H9 (cell line): ENCODE results near the gene EXOC3. TPM values are rescaled to one million over a fixed set of nuclear protein-coding genes. Genes with fewer than 3 reads are reported as not detected.

ENCODE experiments used
- DNase-seq: peaks from one replicate; pipeline ENCODE4 v3.0.0-alpha.2; 2017
- H2AFZ ChIP-seq: one replicate; pipeline ENCODE4 v1.6.1; 2013; ENCODE audit warnings: mild to moderate bottlenecking, low read length, control low read depth, moderate library complexity
- H2AK5ac ChIP-seq: 2 replicates; pipeline ENCODE4 v1.6.1; 2013; ENCODE audit warnings: low read length, control low read depth, mixed read lengths; ENCODE audit not compliant: insufficient read length
- H2BK120ac ChIP-seq: one replicate; pipeline ENCODE4 v1.6.1; 2013; ENCODE audit warnings: low read depth, mild to moderate bottlenecking, low read length, control low read depth, inconsistent platforms; ENCODE audit not compliant: poor library complexity, severe bottlenecking
- H2BK12ac ChIP-seq: 2 replicates; pipeline ENCODE4 v1.6.1; 2013; ENCODE audit warnings: low read length, control low read depth, mixed read lengths, low read depth; ENCODE audit not compliant: insufficient read length
- H2BK15ac ChIP-seq: 2 replicates; pipeline ENCODE4 v1.6.1; 2013; ENCODE audit warnings: low read depth, low read length, control low read depth
- H2BK20ac ChIP-seq: one replicate; pipeline ENCODE4 v1.6.1; 2013; ENCODE audit warnings: low read depth, mild to moderate bottlenecking, low read length, control low read depth, inconsistent platforms; ENCODE audit not compliant: poor library complexity, severe bottlenecking
- H2BK5ac ChIP-seq: 2 replicates; pipeline ENCODE4 v1.6.1; 2013; ENCODE audit warnings: low read length, control low read depth, mixed read lengths; ENCODE audit not compliant: insufficient read length
- H3K14ac ChIP-seq: 2 replicates; pipeline ENCODE4 v1.6.1; 2013; ENCODE audit warnings: low read length, control low read depth; ENCODE audit not compliant: insufficient read depth
- H3K18ac ChIP-seq: 2 replicates; pipeline ENCODE4 v1.6.1; 2013; ENCODE audit warnings: low read depth, mild to moderate bottlenecking, mixed read lengths, low read length, control low read depth; ENCODE audit not compliant: insufficient read length
- H3K23ac ChIP-seq: 2 replicates; pipeline ENCODE4 v1.6.1; 2013; ENCODE audit warnings: low read length, control low read depth, mixed read lengths, low read depth; ENCODE audit not compliant: insufficient read length
- H3K23me2 ChIP-seq: 2 replicates; pipeline ENCODE4 v1.6.1; 2013; ENCODE audit warnings: low read depth, mild to moderate bottlenecking, mixed read lengths, low read length, control low read depth; ENCODE audit not compliant: insufficient read length, poor library complexity, severe bottlenecking
- H3K27ac ChIP-seq: 2 replicates; pipeline ENCODE4 v1.5.1; 2013; ENCODE audit warnings: low read length, control low read depth, mixed read lengths, low read depth; ENCODE audit not compliant: insufficient read length
- H3K27me3 ChIP-seq: 2 replicates; pipeline ENCODE4 v1.6.1; 2013; ENCODE audit warnings: low read length, control low read depth, inconsistent platforms; ENCODE audit not compliant: insufficient read depth
- H3K4ac ChIP-seq: 2 replicates; pipeline ENCODE4 v1.6.1; 2013; ENCODE audit warnings: low read depth, mild to moderate bottlenecking, control low read depth, inconsistent platforms, low read length, moderate library complexity
- H3K4me1 ChIP-seq: 2 replicates; pipeline ENCODE4 v1.6.1; 2013; ENCODE audit warnings: low read length, control low read depth, inconsistent platforms; ENCODE audit not compliant: insufficient read depth
- H3K4me2 ChIP-seq: 2 replicates; pipeline ENCODE4 v1.6.1; 2013; ENCODE audit warnings: low read length, control low read depth, mixed read lengths; ENCODE audit not compliant: insufficient read length, insufficient read depth
- H3K56ac ChIP-seq: 2 replicates; pipeline ENCODE4 v1.6.1; 2013; ENCODE audit warnings: low read depth, mild to moderate bottlenecking, mixed read lengths, low read length, control low read depth; ENCODE audit not compliant: insufficient read length
- H3K79me1 ChIP-seq: 2 replicates; pipeline ENCODE4 v1.6.1; 2013; ENCODE audit warnings: low read depth, mild to moderate bottlenecking, moderate library complexity, low read length, control low read depth, inconsistent platforms; ENCODE audit not compliant: insufficient read depth, poor library complexity, severe bottlenecking
- H3K79me2 ChIP-seq: 2 replicates; pipeline ENCODE4 v1.6.1; 2013; ENCODE audit warnings: low read length, control low read depth, inconsistent platforms; ENCODE audit not compliant: insufficient read depth
- H3K9ac ChIP-seq: 2 replicates; pipeline ENCODE4 v1.6.1; 2013; ENCODE audit warnings: low read length, control low read depth, mixed read lengths; ENCODE audit not compliant: insufficient read length; ENCODE audit errors: extremely low read depth
- H3K9me3 ChIP-seq: one replicate; pipeline ENCODE4 v1.6.1; 2013; ENCODE audit warnings: low read depth, low read length, inconsistent platforms; ENCODE audit not compliant: control insufficient read depth
- H3T11ph ChIP-seq: one replicate; pipeline ENCODE4 v1.6.1; 2013; ENCODE audit warnings: mild to moderate bottlenecking, low read length, control low read depth, inconsistent platforms
- H4K20me1 ChIP-seq: one replicate; pipeline ENCODE4 v1.6.1; 2013; ENCODE audit not compliant: control insufficient read depth, insufficient read length, insufficient read depth
- H4K5ac ChIP-seq: 2 replicates; pipeline ENCODE4 v1.6.1; 2013; ENCODE audit warnings: low read depth, mild to moderate bottlenecking, mixed read lengths, low read length, control low read depth; ENCODE audit not compliant: insufficient read length
- H4K8ac ChIP-seq: replicated peaks from 2 replicates; pipeline ENCODE4 v1.6.1; 2013; ENCODE audit warnings: low read length, control low read depth, mixed read lengths, low read depth; ENCODE audit not compliant: insufficient read length
- H4K91ac ChIP-seq: 2 replicates; pipeline ENCODE4 v1.6.1; 2013; ENCODE audit warnings: low read depth, mild to moderate bottlenecking, moderate library complexity, mixed read lengths, low read length, control low read depth; ENCODE audit not compliant: insufficient read length
- H3K27ac Mint-ChIP-seq, 3 experiments: 2 replicates in 2 of 3; 3 replicates in 1 of 3; pipeline ENCODE4 v1.8.0; 2020 to 2021; ENCODE audit warnings: mixed read lengths in 3 of 3, mild to moderate bottlenecking in 1 of 3, moderate library complexity in 1 of 3
- H3K27me3 Mint-ChIP-seq: 2 replicates; pipeline ENCODE4 v1.8.0; 2021; ENCODE audit warnings: low read depth, mild to moderate bottlenecking, moderate library complexity, mixed read lengths
- H3K36me3 Mint-ChIP-seq, 3 experiments: 2 replicates in 2 of 3; 3 replicates in 1 of 3; pipeline ENCODE4 v1.8.0; 2020 to 2021; ENCODE audit warnings: low read depth in 3 of 3, mixed read lengths in 3 of 3; ENCODE audit not compliant: insufficient read depth in 1 of 3
- H3K4me1 Mint-ChIP-seq, 2 experiments: 2 replicates each; pipeline ENCODE4 v1.8.0; 2020; ENCODE audit warnings: mixed read lengths in 2 of 2
- H3K4me3 Mint-ChIP-seq, 2 experiments: 2 replicates in 1 of 2; 3 replicates in 1 of 2; pipeline ENCODE4 v1.8.0; 2020 to 2021; ENCODE audit warnings: mild to moderate bottlenecking in 2 of 2, mixed read lengths in 2 of 2, moderate library complexity in 1 of 2
- H3K9me3 Mint-ChIP-seq, 2 experiments: 2 replicates in 1 of 2; 3 replicates in 1 of 2; pipeline ENCODE4 v1.8.0; 2020; ENCODE audit warnings: mild to moderate bottlenecking in 2 of 2, mixed read lengths in 2 of 2, moderate library complexity in 1 of 2
- CTCF ChIP-seq: fragments of 200-600 bp; sonication (generic); conservative IDR thresholded peaks from 3 replicates; pipeline ENCODE4 v1.8.0; 2021; ENCODE audit warnings: antibody characterized with exemption, mild to moderate bottlenecking
- WGBS: extraction: QIAGEN DNeasy Blood & Tissue Kit; methylation state at CpG from one replicate; pipeline ENCODE4 v1.1.7; 2013; ENCODE audit warnings: missing lambda C conversion rate, low lambda C conversion rate, mixed read lengths; ENCODE audit not compliant: insufficient read length; ENCODE audit errors: extremely low coverage; 5-methylcytosine and 5-hydroxymethylcytosine counted together
- total RNA-seq: library from RNA; stranded (reverse); gene quantifications from 2 replicates; pipeline ENCODE4 v1.2.1, GENCODE V29; 2021

Gene EXOC3
- total RNA-seq, 1 experiment from 2014 or later, result 36.7 TPM

- no peak overlapping the region for H3T11ph ChIP-seq
- no peak overlapping the region for H4K5ac ChIP-seq
- H2BK120ac ChIP-seq, result no peak overlapping the region
- no CpG with 5 or more reads among the region's 9 CpGs for WGBS
- H3K56ac ChIP-seq, result no peak overlapping the region
- no peak overlapping the region for H2AK5ac ChIP-seq
- H3K23ac ChIP-seq, result no peak overlapping the region
- no peak overlapping the region for H3K14ac ChIP-seq
- H2BK12ac ChIP-seq, result no peak overlapping the region
- H2BK5ac ChIP-seq, result no peak overlapping the region
- H3K79me1 ChIP-seq, result no peaks in the 10 kb centered on the region
- H4K91ac ChIP-seq, result no peak overlapping the region
- no peak overlapping the region for H3K4me2 ChIP-seq
- Mint-ChIP-seq H3K4me3 (no peak overlapping the region), H3K4me1 (peaks cover 3 to 7% of the 10 kb centered on the region in 2 experiments; a peak in 3 of 4 replicates), H3K27ac (no peak overlapping the region), H3K9me3 (peaks cover 0 to 3% of the 10 kb centered on the region in 2 experiments; a peak in 1 of 5 replicates), H3K27me3 (peaks cover 62% of the 10 kb centered on the region), H3K36me3 (no peaks in the 10 kb centered on the region)
- H3K27me3 ChIP-seq, result no peaks in the 10 kb centered on the region; the same call in 1 of the 2 replicates
- DNase-seq, result no peak
- H3K4ac ChIP-seq, result no peak overlapping the region
- H3K79me2 ChIP-seq, result no peaks in the 10 kb centered on the region
- no peak for TF ChIP-seq CTCF
- no peak overlapping the region for H3K27ac ChIP-seq
- no peaks in the 10 kb centered on the region for H3K4me1 ChIP-seq
- H4K8ac ChIP-seq, result no peak overlapping the region
- H2AFZ ChIP-seq, result no peak overlapping the region
- H2BK20ac ChIP-seq, result no peak overlapping the region
- H3K9me3 ChIP-seq, result no peaks in the 10 kb centered on the region
- no peaks in the 10 kb centered on the region for H3K23me2 ChIP-seq
- no peaks in the 10 kb centered on the region for H4K20me1 ChIP-seq
- no peak overlapping the region for H3K18ac ChIP-seq
- no peak overlapping the region for H2BK15ac ChIP-seq
- H3K9ac ChIP-seq, result no peak overlapping the region
Measured at GRCh38 chr5:510521-510920, 67.5 kb downstream of the EXOC3 start.
